Coronary artery (tissue), 2 donors: ENCODE results near the gene TAS2R13.

Experiments used
- DNase-seq: peaks from one replicate; pipeline ENCODE4 v3.0.0-alpha.2; 2017; ENCODE audit warnings: low spot score
- H3K27ac ChIP-seq, 2 donors: fragments of 200-600 bp; sonication (generic); one replicate each; pipeline ENCODE4 v1.5.1; 2016 to 2019
- H3K4me3 ChIP-seq: fragments of 200-600 bp; sonication (generic); 2 replicates; pipeline ENCODE4 v1.5.1; 2016; ENCODE audit warnings: mild to moderate bottlenecking, moderate library complexity
- TF ChIP-seq, protein P1 (sequence below): fragments of 200-600 bp; sonication (generic); IDR thresholded peaks from one replicate; pipeline ENCODE4 v1.5.1; 2019; ENCODE audit warnings: antibody characterized with exemption

Gene TAS2R13

DNA sequence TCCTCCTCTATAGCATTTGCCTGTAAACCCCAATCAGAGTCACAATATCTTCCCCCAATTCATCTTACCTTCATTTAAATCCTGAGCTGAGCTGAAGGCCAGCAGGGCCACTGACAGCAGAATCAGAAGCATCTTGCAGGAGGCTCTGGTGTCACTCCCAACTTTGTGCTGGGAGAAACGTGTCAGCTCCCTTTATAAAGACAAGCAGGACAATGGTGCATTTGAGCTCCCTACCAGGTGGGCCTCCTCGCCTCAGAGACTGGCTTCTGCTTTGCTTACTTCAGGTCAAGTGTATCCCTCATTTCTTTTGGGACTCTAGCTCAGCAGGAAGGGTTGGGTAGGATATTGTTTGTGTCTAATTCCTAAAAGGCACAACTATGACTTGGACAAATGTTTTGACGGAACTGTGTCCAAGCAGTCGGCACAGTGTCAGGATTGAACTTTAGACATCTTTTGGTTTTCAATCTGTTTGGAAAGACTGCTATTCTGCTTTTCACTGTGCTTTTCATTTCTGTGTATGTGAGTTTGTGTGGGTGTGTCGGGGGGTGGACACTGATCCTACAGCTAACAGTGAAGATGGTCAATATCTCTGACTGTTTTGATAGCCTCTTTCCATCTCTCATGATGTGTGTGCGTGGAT, 25.2 kb downstream of the TAS2R13 start, which contains the start of gene PRH1:
PRH1 (minus strand) TSS at position 170 of the 640 bp plus-strand sequence; CDS start at position 132, 38 bp downstream.
- Histone ChIP-seq H3K27ac (no peak within 1 kb of the TSS), H3K4me3 (no peak within 1 kb of the TSS)
- TF ChIP-seq, protein P1, sequence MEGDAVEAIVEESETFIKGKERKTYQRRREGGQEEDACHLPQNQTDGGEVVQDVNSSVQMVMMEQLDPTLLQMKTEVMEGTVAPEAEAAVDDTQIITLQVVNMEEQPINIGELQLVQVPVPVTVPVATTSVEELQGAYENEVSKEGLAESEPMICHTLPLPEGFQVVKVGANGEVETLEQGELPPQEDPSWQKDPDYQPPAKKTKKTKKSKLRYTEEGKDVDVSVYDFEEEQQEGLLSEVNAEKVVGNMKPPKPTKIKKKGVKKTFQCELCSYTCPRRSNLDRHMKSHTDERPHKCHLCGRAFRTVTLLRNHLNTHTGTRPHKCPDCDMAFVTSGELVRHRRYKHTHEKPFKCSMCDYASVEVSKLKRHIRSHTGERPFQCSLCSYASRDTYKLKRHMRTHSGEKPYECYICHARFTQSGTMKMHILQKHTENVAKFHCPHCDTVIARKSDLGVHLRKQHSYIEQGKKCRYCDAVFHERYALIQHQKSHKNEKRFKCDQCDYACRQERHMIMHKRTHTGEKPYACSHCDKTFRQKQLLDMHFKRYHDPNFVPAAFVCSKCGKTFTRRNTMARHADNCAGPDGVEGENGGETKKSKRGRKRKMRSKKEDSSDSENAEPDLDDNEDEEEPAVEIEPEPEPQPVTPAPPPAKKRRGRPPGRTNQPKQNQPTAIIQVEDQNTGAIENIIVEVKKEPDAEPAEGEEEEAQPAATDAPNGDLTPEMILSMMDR, result no peak
- DNase-seq, result no peak

DNA sequence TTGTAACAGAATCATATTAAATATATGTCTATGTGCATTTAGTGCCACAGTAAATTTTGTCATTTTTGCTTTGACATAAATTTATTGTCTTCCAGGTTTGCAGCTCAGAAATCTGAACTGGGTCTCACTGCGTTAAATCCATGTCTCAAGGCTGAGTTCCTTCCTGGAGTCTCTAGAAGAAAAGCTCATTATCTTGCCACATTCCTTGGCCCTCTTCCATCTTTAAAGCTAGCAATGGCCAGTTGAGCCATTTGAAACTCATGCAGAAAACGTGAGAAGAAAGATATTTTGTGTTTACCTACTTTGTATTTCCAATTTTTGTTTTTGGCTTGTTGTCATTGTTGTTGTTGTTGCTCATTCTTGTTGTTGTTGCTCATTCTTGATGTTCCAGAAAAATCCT, 36.0 kb downstream of the TAS2R13 start:
- TF ChIP-seq, protein P1, result no peak
- H3K27ac ChIP-seq, result no peak overlapping the region
- H3K4me3 ChIP-seq, result no peak overlapping the region
- DNase-seq, result no peak

DNA sequence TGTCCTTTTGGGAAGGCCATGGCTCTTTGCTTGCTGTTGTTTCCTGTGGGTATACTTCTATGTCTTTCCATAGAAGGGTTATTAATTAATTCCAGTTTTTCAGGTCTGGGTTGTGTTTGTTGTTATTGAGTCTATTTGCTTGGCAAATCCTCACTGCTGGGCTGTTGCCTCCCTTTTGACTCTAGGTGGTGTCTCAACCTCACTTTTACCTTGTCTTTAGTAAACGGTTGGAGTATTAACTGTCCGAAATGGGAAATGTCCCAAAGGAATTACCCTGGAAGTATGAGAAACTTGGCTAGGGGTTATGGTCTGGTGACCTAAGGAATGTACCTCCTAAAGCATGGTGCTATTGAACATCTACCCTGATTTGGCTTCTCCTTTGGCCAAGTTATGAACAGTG, 42.0 kb downstream of the TAS2R13 start:
- TF ChIP-seq, protein P1, result no peak
- H3K4me3 ChIP-seq, result no peak overlapping the region
- no peak overlapping the region for H3K27ac ChIP-seq
- DNase-seq, result no peak

DNA sequence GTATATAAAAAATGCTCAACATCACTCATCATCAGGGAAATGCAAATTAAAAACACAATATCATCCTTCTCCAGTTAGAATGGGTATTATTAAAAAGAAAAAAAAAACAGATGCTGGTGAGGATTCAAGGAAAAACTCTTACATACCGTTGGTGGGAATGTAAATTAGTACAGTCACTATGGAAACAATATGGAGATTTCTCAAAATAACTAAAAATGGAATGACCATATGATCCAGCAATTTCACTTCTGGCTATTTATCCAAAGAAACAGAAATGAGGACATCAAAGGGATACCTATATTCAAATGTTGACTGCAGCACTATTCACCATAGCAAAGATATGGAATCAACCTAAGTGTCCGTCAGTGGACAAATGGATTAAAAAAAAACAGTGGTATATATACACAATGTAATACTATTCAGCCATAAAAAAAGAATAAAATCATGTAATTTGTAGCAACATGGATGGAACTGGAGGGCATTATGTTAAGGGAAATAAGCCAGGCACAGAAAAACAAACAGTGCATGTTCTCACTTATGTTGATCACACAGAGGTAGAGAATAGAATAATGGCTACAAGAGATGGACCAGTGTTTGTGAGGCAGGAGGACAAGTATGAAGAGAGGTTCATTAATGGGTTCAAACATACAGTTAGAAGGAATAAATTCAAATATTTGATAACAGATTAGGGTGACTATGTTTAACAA, 45.7 kb downstream of the TAS2R13 start:
- Histone ChIP-seq H3K27ac (no peak overlapping the region), H3K4me3 (no peak overlapping the region)
- TF ChIP-seq, protein P1, result no peak
- no peak for DNase-seq

DNA sequence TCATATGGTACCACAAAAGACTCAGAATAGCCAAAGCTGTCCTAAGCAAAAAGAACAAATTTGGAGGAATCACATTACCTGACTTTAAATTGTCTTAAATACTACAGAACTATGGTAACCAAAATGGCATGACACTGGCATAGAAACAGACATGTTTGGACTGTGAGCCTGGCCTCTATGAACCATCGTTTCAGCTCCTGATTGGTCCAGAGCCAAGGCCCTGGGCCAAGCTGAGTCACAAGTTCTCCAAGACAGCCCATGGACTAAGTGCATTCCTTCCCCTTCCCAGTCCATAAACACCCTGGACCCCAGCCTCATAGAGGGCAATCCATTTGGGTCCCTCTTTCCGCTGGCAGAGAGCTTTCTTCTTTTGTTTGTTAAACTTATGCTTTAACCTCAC, 48.0 kb downstream of the TAS2R13 start:
- H3K27ac ChIP-seq, result no peak overlapping the region
- DNase-seq, result no peak
- H3K4me3 ChIP-seq, result no peak overlapping the region
- TF ChIP-seq, protein P1, result no peak
